ENCODE results near the gene BID. TPM values are rescaled to one million over a fixed set of nuclear protein-coding genes. Genes with fewer than 3 reads are reported as not detected.

Gene BID
- total RNA-seq = 77.3 and 98.8 TPM in 2 replicates

GRCh38 chr22:17774206-17774925, at the start of gene BID:
BID (minus strand) TSS chr22:17774469; CDS start chr22:17750116, 24,353 bp downstream.
- no peak for DNase-seq (ENCODE audit: extremely low read depth, low read depth, low spot score)

GRCh38 chr22:17823964-17824363, 49.7 kb upstream of the BID start:
- DNase-seq (ENCODE audit: extremely low read depth, low read depth, low spot score) = no peak

GRCh38 chr22:17823226-17823625, 49.0 kb upstream of the BID start:
- DNase-seq (ENCODE audit: extremely low read depth, low read depth, low spot score) = no peak

- DNase-seq (ENCODE audit: extremely low read depth, low read depth, low spot score) = no peak
Observed at GRCh38 chr22:17822087-17822486, 47.8 kb upstream of the BID start.

- DNase-seq (ENCODE audit: extremely low read depth, low read depth, low spot score) = no peak
Observed at GRCh38 chr22:17820879-17821439, 46.7 kb upstream of the BID start.

GRCh38 chr22:17818649-17819048, 44.4 kb upstream of the BID start:
- no peak for DNase-seq (ENCODE audit: extremely low read depth, low read depth, low spot score)

- no peak for DNase-seq (ENCODE audit: extremely low read depth, low read depth, low spot score)
Observed at GRCh38 chr22:17818180-17818579, 43.9 kb upstream of the BID start.

GRCh38 chr22:17817511-17818065, 43.3 kb upstream of the BID start:
- no peak for DNase-seq (ENCODE audit: extremely low read depth, low read depth, low spot score)

GRCh38 chr22:17817079-17817478, 42.8 kb upstream of the BID start:
- no peak for DNase-seq (ENCODE audit: extremely low read depth, low read depth, low spot score)

GRCh38 chr22:17816649-17817048, 42.4 kb upstream of the BID start:
- DNase-seq (ENCODE audit: extremely low read depth, low read depth, low spot score) = no peak

- no peak for DNase-seq (ENCODE audit: extremely low read depth, low read depth, low spot score)
Observed at GRCh38 chr22:17815703-17816254, 41.5 kb upstream of the BID start.

- no peak for DNase-seq (ENCODE audit: extremely low read depth, low read depth, low spot score)
Observed at GRCh38 chr22:17814830-17815229, 40.6 kb upstream of the BID start.

- DNase-seq (ENCODE audit: extremely low read depth, low read depth, low spot score) = no peak
Observed at GRCh38 chr22:17814084-17814483, 39.8 kb upstream of the BID start.

- DNase-seq (ENCODE audit: extremely low read depth, low read depth, low spot score) = no peak
Observed at GRCh38 chr22:17811119-17811518, 36.9 kb upstream of the BID start.

GRCh38 chr22:17810570-17811116, 36.4 kb upstream of the BID start:
- DNase-seq (ENCODE audit: extremely low read depth, low read depth, low spot score) = no peak

GRCh38 chr22:17808693-17809403, 34.6 kb upstream of the BID start:
- no peak for DNase-seq (ENCODE audit: extremely low read depth, low read depth, low spot score)

- DNase-seq (ENCODE audit: extremely low read depth, low read depth, low spot score) = no peak
Observed at GRCh38 chr22:17807578-17808410, 33.5 kb upstream of the BID start.

- DNase-seq (ENCODE audit: extremely low read depth, low read depth, low spot score) = no peak
Observed at GRCh38 chr22:17807086-17807485, 32.8 kb upstream of the BID start.

- DNase-seq (ENCODE audit: extremely low read depth, low read depth, low spot score) = no peak
Observed at GRCh38 chr22:17806437-17806836, 32.2 kb upstream of the BID start.
